ENCODE measurements around the gene CHST11. TPM values are rescaled to one million over a fixed set of nuclear protein-coding genes. Genes with fewer than 3 reads are reported as not detected.
A peak's percentile ranks its signal among the peaks of the same experiment; 100 is the strongest.

CHST11 gene
- total and polyA plus RNA-seq, 9 of the 15 experiments (the other 6 are each of a cell fraction or from before 2014, with no cell fraction given) = 2.3 to 38.7 (median 15.0) TPM

- no peak for TF ChIP-seq HMBOX1 (IDR thresholded peaks at IDR 0.05)
- no peak for TF ChIP-seq ARID2 (IDR thresholded peaks at IDR 0.05)
- TF ChIP-seq GTF2A2 (tag; IDR thresholded peaks at IDR 0.05) = no peak
- TF ChIP-seq NR4A1 (CRISPR knock-in tag; IDR thresholded peaks at IDR 0.05) = no peak
- TF ChIP-seq NR4A1 (tag; IDR thresholded peaks at IDR 0.05) = no peak
- TF ChIP-seq DPF2 (IDR thresholded peaks at IDR 0.05) = peak; percentile 87
- TF ChIP-seq FOXK2 (conservative IDR thresholded peaks at IDR 0.05 in 1 of 2, IDR thresholded peaks at IDR 0.05 in 1 of 2; ENCODE audit: low read depth in 2 of 2) = no peak
- TF ChIP-seq ZNF347 (CRISPR knock-in tag; IDR thresholded peaks at IDR 0.05; ENCODE audit: low read depth) = no peak
- no peak for TF ChIP-seq TSHZ1 (CRISPR knock-in tag; IDR thresholded peaks at IDR 0.05)
- TF ChIP-seq ZFP36 (IDR thresholded peaks at IDR 0.05; ENCODE audit: low read depth, low read length, partially characterized antibody) = no peak
- no peak for TF ChIP-seq ZZZ3 (IDR thresholded peaks at IDR 0.05)
- TF ChIP-seq THRAP3 (IDR thresholded peaks at IDR 0.05; ENCODE audit: borderline replicate concordance) = no peak
- peak; percentile 43; the same call in 1 of the 2 replicates for TF ChIP-seq LEF1 (IDR thresholded peaks at IDR 0.05)
- TF ChIP-seq ZKSCAN8 (CRISPR knock-in tag; IDR thresholded peaks at IDR 0.05) = no peak
- TF ChIP-seq FOXA3 (CRISPR knock-in tag; conservative IDR thresholded peaks at IDR 0.05 in 1 of 2, IDR thresholded peaks at IDR 0.05 in 1 of 2) = no peak
- TF ChIP-seq FOXP1 (CRISPR knock-in tag; IDR thresholded peaks at IDR 0.05) = no peak
- no peak for TF ChIP-seq ZFP30 (CRISPR knock-in tag; IDR thresholded peaks at IDR 0.05; ENCODE audit: borderline replicate concordance)
- no peak for TF ChIP-seq GABPA (tag; conservative IDR thresholded peaks at IDR 0.05; ENCODE audit: low read depth)
- no peak for TF ChIP-seq BRD9 (IDR thresholded peaks at IDR 0.05; ENCODE audit: low read depth, partially characterized antibody)
- no peak for TF ChIP-seq CBX8 (IDR thresholded peaks at IDR 0.05; ENCODE audit: borderline replicate concordance, extremely low read depth, low read depth, low read length, poor library complexity, severe bottlenecking)
- TF ChIP-seq COPS2 (conservative IDR thresholded peaks at IDR 0.05) = no peak
- no peak for TF ChIP-seq POLR2B (IDR thresholded peaks at IDR 0.05; ENCODE audit: low read depth, partially characterized antibody)
- TF ChIP-seq IFI16 (CRISPR knock-in tag; IDR thresholded peaks at IDR 0.05) = no peak
- no peak for TF ChIP-seq U2AF2 (optimal IDR thresholded peaks at IDR 0.05; ENCODE audit: low read depth, low read length)
- no peak for TF ChIP-seq PHF21A (IDR thresholded peaks at IDR 0.05; ENCODE audit: borderline replicate concordance, low read depth)
- TF ChIP-seq MYNN (IDR thresholded peaks at IDR 0.05) = 0 out of 2 replicates have a peak, but pooled peaks have one; percentile 36
- TF ChIP-seq MYNN (CRISPR knock-in tag; IDR thresholded peaks at IDR 0.05) = no peak
Measured at GRCh38 chr12:104671409-104672095, 214.8 kb downstream of the CHST11 start (continued).
